Kidney epithelial cell (primary cell): ENCODE measurements around the gene ERAL1. TPM values are rescaled to one million over a fixed set of nuclear protein-coding genes. Genes with fewer than 3 reads are reported as not detected.

ENCODE experiments used
- DNase-seq: peaks from one replicate; pipeline ENCODE4 v3.0.0-alpha.2; 2010; ENCODE audit warnings: low read depth
- H3K27me3 ChIP-seq: 2 replicates; pipeline ENCODE4 v1.6.0; 2011; ENCODE audit warnings: low read length; ENCODE audit not compliant: control insufficient read depth, insufficient read depth
- H3K36me3 ChIP-seq: 2 replicates; pipeline ENCODE4 v1.5.1; 2011; ENCODE audit warnings: low read length; ENCODE audit not compliant: control insufficient read depth, insufficient read depth
- H3K4me3 ChIP-seq: 2 replicates; pipeline ENCODE4 v1.5.1; 2011; ENCODE audit warnings: low read depth, mild to moderate bottlenecking, control low read depth, low read length
- CTCF ChIP-seq: IDR thresholded peaks from 2 replicates; pipeline ENCODE4 v1.5.1; 2011; ENCODE audit warnings: mild to moderate bottlenecking, moderate library complexity, low read length, control low read depth, inconsistent platforms; ENCODE audit not compliant: insufficient read depth, poor library complexity, severe bottlenecking
- total RNA-seq: library from RNA; depleted of rRNA; stranded (reverse); fragments of >200 nt; gene quantifications from 2 replicates; pipeline ENCODE4 v1.2.3, GENCODE V29; 2015

Gene ERAL1
- total RNA-seq, 1 donor from 2014 or later: 54.9 TPM

GRCh38 chr17:28896491-28896883 is 41.7 kb downstream of the ERAL1 start:
- no peaks in the 10 kb centered on the region for H3K27me3 ChIP-seq
- no peak for TF ChIP-seq CTCF
- H3K4me3 ChIP-seq: peak overlapping the region; percentile 85
- no peak for DNase-seq
- H3K36me3 ChIP-seq: no peaks in the 10 kb centered on the region

DNA sequence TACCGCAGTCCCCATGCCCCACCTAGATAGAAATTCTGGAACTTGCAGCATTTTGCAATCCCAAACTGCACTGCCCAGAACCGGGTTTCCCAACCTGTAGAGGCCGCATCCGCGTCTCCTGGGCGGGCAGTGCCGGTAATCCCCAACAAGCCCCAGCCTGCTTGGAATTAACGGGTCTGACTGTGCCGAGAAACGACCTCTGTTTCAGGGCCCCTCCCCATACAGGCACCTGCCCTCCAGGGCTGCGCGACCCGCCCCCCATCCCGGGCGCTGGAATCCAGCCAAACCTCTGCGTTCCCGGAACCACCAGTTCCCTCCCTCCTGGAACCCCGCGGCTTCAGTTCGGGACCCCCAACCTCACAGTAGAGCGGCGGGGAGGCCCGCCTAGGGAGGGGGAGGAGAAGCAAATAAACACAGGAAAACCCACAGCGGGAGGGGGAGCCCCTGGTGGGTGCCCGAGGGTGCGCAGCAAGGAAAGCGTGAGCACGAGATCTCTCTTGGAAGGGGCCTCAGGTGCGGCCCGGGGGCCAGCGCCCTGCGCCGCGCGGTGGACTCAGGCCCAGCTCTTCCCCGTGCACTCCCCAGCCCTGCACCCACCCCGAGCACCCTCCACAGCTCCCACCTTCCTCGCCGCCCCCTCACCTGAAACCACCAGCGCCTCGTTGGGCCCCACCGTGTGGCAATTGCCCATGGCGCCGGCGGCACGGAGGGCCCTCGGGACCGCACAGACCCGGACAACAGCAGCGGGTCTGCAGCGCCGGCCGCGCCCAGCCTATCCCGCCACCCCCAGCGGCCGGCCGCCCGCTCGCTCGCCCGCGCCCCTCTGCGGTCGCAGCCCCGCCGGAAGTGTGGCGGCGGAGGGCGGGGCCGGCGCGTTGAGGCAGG is 42.3 kb downstream of the ERAL1 start, which contains the start of gene FLOT2:
TSS of gene FLOT2 (minus strand) at position 850 of the 885 bp plus-strand sequence. CDS start at position 691, 159 bp downstream.
- Histone ChIP-seq H3K36me3 (no peaks in the 10 kb centered on the region), H3K27me3 (no peaks in the 10 kb centered on the region), H3K4me3 (peak within 1 kb of the TSS; percentile 85)
- TF ChIP-seq CTCF: peak; percentile 28
- no peak for DNase-seq

- no peaks in the 10 kb centered on the region for H3K36me3 ChIP-seq
- no peak for TF ChIP-seq CTCF
- no peaks in the 10 kb centered on the region for H3K27me3 ChIP-seq
- peak overlapping the region; percentile 85 for H3K4me3 ChIP-seq
- no peak for DNase-seq
Measured at GRCh38 chr17:28897769-28898526, 43.1 kb downstream of the ERAL1 start.

DNA sequence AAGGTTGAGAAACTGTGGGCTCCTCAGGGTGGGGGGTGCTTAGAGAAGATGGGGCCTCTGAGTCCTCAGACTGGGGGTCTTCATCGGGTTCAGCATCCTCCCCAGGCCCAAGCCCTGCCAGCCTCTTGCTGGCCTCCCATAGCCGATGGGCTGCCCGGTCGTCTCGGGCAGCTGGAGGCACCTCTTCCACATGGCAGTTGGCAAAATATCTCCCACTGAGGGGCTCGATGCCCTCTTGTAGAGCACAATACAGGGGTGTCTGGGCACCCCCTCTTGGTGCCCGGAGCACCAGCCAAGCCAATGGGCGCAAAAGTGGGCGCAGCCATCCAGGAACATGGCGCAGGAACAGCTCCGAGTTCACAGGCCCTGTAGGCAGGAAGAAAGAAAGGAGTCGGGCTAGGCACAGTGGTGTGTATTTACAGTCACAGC is 43.7 kb downstream of the ERAL1 start:
- Histone ChIP-seq H3K4me3 (no peak overlapping the region), H3K27me3 (no peaks in the 10 kb centered on the region), H3K36me3 (no peaks in the 10 kb centered on the region)
- DNase-seq: no peak
- TF ChIP-seq CTCF: no peak

GRCh38 chr17:28899212-28899815 is 44.5 kb downstream of the ERAL1 start:
- TF ChIP-seq CTCF: no peak
- DNase-seq: no peak
- Histone ChIP-seq H3K36me3 (no peaks in the 10 kb centered on the region), H3K4me3 (no peak overlapping the region), H3K27me3 (no peaks in the 10 kb centered on the region)
